AG04449 (cell line): ENCODE data around the gene AXL.
A peak's percentile ranks its signal among the peaks of the same experiment; 100 is the strongest.
"Not testable (repeated sequence)": the region's sequence is repeated elsewhere in the genome, so short reads cannot be mapped to it uniquely, and the experiment has no call there.

Experiments used
- CTCF ChIA-PET: fragments of 350-600 bp; formaldehyde crosslinking; extraction: SDS; loops from one replicate; lab custom pipeline; 2021; ENCODE audit warnings: antibody characterized with exemption; lab: Yijun Ruan, JAX
- POLR2A ChIA-PET: fragments of 400-600, 350-600 bp; formaldehyde crosslinking; extraction: SDS; loops from one replicate; lab custom pipeline; 2020; ENCODE audit warnings: antibody characterized with exemption, inconsistent platforms; lab: Yijun Ruan, JAX
- DNase-seq: peaks from one replicate; pipeline ENCODE4 v3.0.0-alpha.2; 2010; ENCODE audit warnings: low read depth, low spot score
- H3K4me3 ChIP-seq: 2 replicates; pipeline ENCODE4 v1.5.1; 2011; ENCODE audit warnings: low read depth, mild to moderate bottlenecking, control low read depth, low read length
- CTCF ChIP-seq: IDR thresholded peaks from one replicate; pipeline ENCODE4 v1.5.1; 2011; ENCODE audit warnings: mild to moderate bottlenecking, moderate library complexity, low read length, control low read depth, inconsistent platforms; ENCODE audit not compliant: insufficient read depth; ENCODE audit errors: missing control alignments

The AXL gene

GRCh38 chr19:41194157-41194552 lies 24.9 kb upstream of the AXL start:
- H3K4me3 ChIP-seq = no peak overlapping the region
- POLR2A ChIA-PET = no interaction called here
- CTCF ChIA-PET = no interaction called here
- no peak for TF ChIP-seq CTCF
- DNase-seq = no peak

- CTCF ChIA-PET = interaction anchor here (0.9 to 1.0 kb wide), 2 partner anchors 14 to 112 kb away, joined by 3 read pairs; no protein-coding TSS in a partner anchor
- POLR2A ChIA-PET = no interaction called here
- TF ChIP-seq CTCF = no peak
- DNase-seq = no peak
- H3K4me3 ChIP-seq = no peak overlapping the region
These were observed 23.1 kb upstream of the AXL start for GRCh38 chr19:41195675-41196497.

GRCh38 chr19:41198559-41198958 lies 20.5 kb upstream of the AXL start:
- DNase-seq = no peak
- ChIA-PET POLR2A (no interaction called here), CTCF (no interaction called here)
- H3K4me3 ChIP-seq = no peak overlapping the region
- no peak for TF ChIP-seq CTCF

- H3K4me3 ChIP-seq = no peak overlapping the region
- no peak for DNase-seq
- ChIA-PET CTCF (interaction anchor here (0.6 to 9.3 kb wide), 20 partner anchors 10 to 569 kb away, joined by 3 to 205 read pairs (median 6); partner anchors contain the start of genes CCDC97, CYP2S1 and HNRNPUL1), POLR2A (no interaction called here)
- TF ChIP-seq CTCF = no peak
These were observed 15.7 kb upstream of the AXL start for GRCh38 chr19:41203371-41203770.

- DNase-seq, H3K4me3 ChIP-seq: not testable (repeated sequence)
- ChIA-PET POLR2A (interaction anchor here (0.5 to 1.1 kb wide), 9 partner anchors 16 to 230 kb away, joined by 3 to 12 read pairs (median 3); partner anchors contain the start of gene HNRNPUL1), CTCF (interaction anchor here (1.0 to 9.3 kb wide), 30 partner anchors 11 to 227 kb away, joined by 3 to 205 read pairs (median 5); partner anchors contain the start of genes AXL, CCDC97, CYP2S1 and HNRNPUL1)
- peak; percentile 95 for TF ChIP-seq CTCF
These were observed 14.7 kb upstream of the AXL start for GRCh38 chr19:41204338-41204737.

GRCh38 chr19:41205995-41206394 lies 13.0 kb upstream of the AXL start:
- TF ChIP-seq CTCF = no peak
- DNase-seq = no peak
- ChIA-PET CTCF (interaction anchor here (0.8 to 9.3 kb wide), 9 partner anchors 9 to 149 kb away, joined by 3 to 205 read pairs (median 10); partner anchors contain the start of genes CCDC97, CYP2S1 and HNRNPUL1), POLR2A (interaction anchor here (0.9 kb wide), 1 partner anchor 13 kb away, joined by 3 read pairs; no protein-coding TSS in a partner anchor)
- H3K4me3 ChIP-seq = no peak overlapping the region
